Testis (tissue), 3 donors: ENCODE results near the gene CFH. TPM values are rescaled to one million over a fixed set of nuclear protein-coding genes. Genes with fewer than 3 reads are reported as not detected.
"Not testable (repeated sequence)": the region's sequence is repeated elsewhere in the genome, so short reads cannot be mapped to it uniquely, and the experiment has no call there.

Experiments used
- DNase-seq: peaks from one replicate; pipeline ENCODE4 v3.0.0-alpha.2; 2019
- H3K27ac ChIP-seq, 2 donors: fragments of 200-600 bp; sonication (generic); one replicate each; pipeline ENCODE4 v1.5.1; 2019
- H3K27me3 ChIP-seq: fragments of 200-600 bp; sonication (generic); one replicate; pipeline ENCODE4 v1.5.1; 2019
- H3K36me3 ChIP-seq: fragments of 200-600 bp; sonication (generic); one replicate; pipeline ENCODE4 v1.5.1; 2017; ENCODE audit warnings: low read depth; ENCODE audit errors: missing control alignments
- H3K4me1 ChIP-seq: fragments of 200-600 bp; sonication (generic); one replicate; pipeline ENCODE4 v1.5.1; 2019
- H3K4me3 ChIP-seq, 2 donors: fragments of 200-600 bp; sonication (generic); one replicate each; pipeline ENCODE4 v1.5.1; 2017 to 2019
- H3K9me3 ChIP-seq: fragments of 200-600 bp; sonication (generic); one replicate; pipeline ENCODE4 v1.5.1; 2017
- CTCF ChIP-seq, 3 experiments: fragments of 450-650 bp in 2 of 3; fragments of 200-600 bp in 1 of 3; sonication (generic) in 1 of 3; IDR thresholded peaks; one replicate each; pipeline ENCODE4 v1.5.1; 2016 to 2019; ENCODE audit warnings: antibody characterized with exemption in 3 of 3, mild to moderate bottlenecking in 2 of 3, moderate library complexity in 1 of 3
- POLR2A ChIP-seq: fragments of 450-650 bp; IDR thresholded peaks from one replicate; pipeline ENCODE4 v1.6.1; 2017; ENCODE audit warnings: antibody characterized with exemption, mild to moderate bottlenecking, moderate library complexity
- WGBS, 2 donors: methylation state at CpG; one replicate each; pipeline ENCODE4 v1.1.5; 2018; 5-methylcytosine and 5-hydroxymethylcytosine counted together
- intact Hi-C: fragments of 100-400 bp; cut with DNase I; formaldehyde crosslinking; loops from one replicate; pipeline ENCODE4 v1.15.1; 2023; ENCODE audit warnings: low total_unique reads
- polyA plus RNA-seq: library from polyadenylated mRNA; stranded (reverse); fragments of 350-450 nt; fragmentation: Illumina TruSeq; extraction: RNeasy Lipid Tissue Mini Kit (QIAGEN cat#74804); gene quantifications from one replicate; pipeline ENCODE4 v1.2.3, GENCODE V29; 2014; ENCODE audit warnings: low read depth, low replicate concordance; ENCODE audit not compliant: insufficient read depth
- total RNA-seq, 2 donors: library from RNA; depleted of rRNA; stranded (reverse); fragments of >200 nt; gene quantifications; one replicate each; pipeline ENCODE4 v1.2.3, GENCODE V29; 2016

Gene CFH
- total and polyA plus RNA-seq, 3 donors from 2014 or later = 9.3 to 32.1 (median 26.2) TPM

- H3K27ac ChIP-seq, intact Hi-C loops, H3K4me3 ChIP-seq, H3K27me3 ChIP-seq, H3K4me1 ChIP-seq, H3K36me3 ChIP-seq, H3K9me3 ChIP-seq, DNase-seq: not testable (repeated sequence)
- 68 to 76% methylated on average over 4 of the region's 4 CpGs for WGBS, 2 donors
These were observed 118.0 kb downstream of the CFH start for GRCh38 chr1:196769823-196770222.

GRCh38 chr1:196773713-196774112, 121.9 kb downstream of the CFH start:
- Histone ChIP-seq H3K9me3 (no peaks in the 10 kb centered on the region), H3K27ac (no peak overlapping the region), H3K27me3 (no peaks in the 10 kb centered on the region), H3K4me1 (no peaks in the 10 kb centered on the region), H3K36me3 (no peaks in the 10 kb centered on the region), H3K4me3 (no peak overlapping the region)
- TF ChIP-seq CTCF (IDR thresholded peaks at IDR 0.05) (no peak), POLR2A (no peak)
- intact Hi-C loops = no loop called here
- WGBS, 2 donors = 85 to 93% methylated on average over 1 of the region's 1 CpG
- no peak for DNase-seq

GRCh38 chr1:196774175-196774574, 122.3 kb downstream of the CFH start:
- no peaks in the 10 kb centered on the region for H3K9me3 ChIP-seq
- no peak overlapping the region for H3K4me3 ChIP-seq
- no peak overlapping the region for H3K27ac ChIP-seq
- no peaks in the 10 kb centered on the region for H3K36me3 ChIP-seq
- no peak for DNase-seq
- TF ChIP-seq CTCF (IDR thresholded peaks at IDR 0.05) (no peak), POLR2A (no peak)
- H3K27me3 ChIP-seq = no peaks in the 10 kb centered on the region
- no peaks in the 10 kb centered on the region for H3K4me1 ChIP-seq
- 51 to 53% methylated on average over 2 of the region's 2 CpGs for WGBS, 2 donors
- intact Hi-C loops = no loop called here

GRCh38 chr1:196774603-196775002, 122.8 kb downstream of the CFH start, which contains the start of gene CFHR3:
CFHR3 (plus strand) TSS chr1:196774840; CDS start chr1:196774887, 47 bp downstream.
- no peak for TF ChIP-seq POLR2A
- no peak for TF ChIP-seq CTCF (IDR thresholded peaks at IDR 0.05)
- H3K27me3 ChIP-seq = no peaks in the 10 kb centered on the region
- H3K4me1 ChIP-seq = no peaks in the 10 kb centered on the region
- intact Hi-C loops = no loop called here
- no peaks in the 10 kb centered on the region for H3K9me3 ChIP-seq
- H3K36me3 ChIP-seq = no peaks in the 10 kb centered on the region
- no peak within 1 kb of the TSS for H3K4me3 ChIP-seq
- no peak within 1 kb of the TSS for H3K27ac ChIP-seq
- DNase-seq = no peak

- Histone ChIP-seq H3K36me3 (no peaks in the 10 kb centered on the region), H3K27ac (no peak overlapping the region), H3K4me1 (no peaks in the 10 kb centered on the region), H3K4me3 (no peak overlapping the region), H3K9me3 (no peaks in the 10 kb centered on the region), H3K27me3 (no peaks in the 10 kb centered on the region)
- intact Hi-C loops = no loop called here
- no peak for TF ChIP-seq POLR2A
- no peak for TF ChIP-seq CTCF (IDR thresholded peaks at IDR 0.05)
- 74 to 75% methylated on average over 13 of the region's 13 CpGs for WGBS, 2 donors
- DNase-seq = no peak
These were observed 125.8 kb downstream of the CFH start for GRCh38 chr1:196777603-196778002.
